KBM-7 (cell line): ENCODE data around the gene MAST4.

Experiments used
- DNase-seq: peaks from one replicate; pipeline ENCODE4 v3.0.0-alpha.2; 2015
- in situ Hi-C: fragments of 300-500 bp; cut with MboI; formaldehyde crosslinking; loops from 2 replicates; pipeline ENCODE4 v1.14.3; 2020; ENCODE audit warnings: low sequenced_read_pairs, low pct_unique_long_range_greater_than_20kb, mixed read lengths

The MAST4 gene

DNA sequence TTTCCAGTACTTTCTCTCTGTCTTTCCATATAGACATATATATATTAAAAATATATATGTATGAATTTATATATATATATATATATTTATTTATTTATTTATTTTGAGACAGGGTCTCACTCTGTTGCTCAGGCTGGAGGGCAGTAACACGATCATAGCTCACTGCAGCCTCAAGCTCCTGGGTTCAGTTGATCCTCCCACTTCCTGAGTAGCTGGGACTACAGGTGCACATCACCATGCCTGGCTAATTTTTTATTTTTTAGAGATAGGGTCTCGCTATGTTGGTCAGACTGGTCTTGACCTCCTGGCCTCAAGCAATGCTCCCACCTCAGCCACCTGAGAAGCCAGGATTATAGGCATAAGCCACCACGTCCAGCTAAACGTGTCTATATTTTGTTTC lies 390.3 kb downstream of the MAST4 start:
- in situ Hi-C loops, result no loop called here
- DNase-seq, result no peak

DNA sequence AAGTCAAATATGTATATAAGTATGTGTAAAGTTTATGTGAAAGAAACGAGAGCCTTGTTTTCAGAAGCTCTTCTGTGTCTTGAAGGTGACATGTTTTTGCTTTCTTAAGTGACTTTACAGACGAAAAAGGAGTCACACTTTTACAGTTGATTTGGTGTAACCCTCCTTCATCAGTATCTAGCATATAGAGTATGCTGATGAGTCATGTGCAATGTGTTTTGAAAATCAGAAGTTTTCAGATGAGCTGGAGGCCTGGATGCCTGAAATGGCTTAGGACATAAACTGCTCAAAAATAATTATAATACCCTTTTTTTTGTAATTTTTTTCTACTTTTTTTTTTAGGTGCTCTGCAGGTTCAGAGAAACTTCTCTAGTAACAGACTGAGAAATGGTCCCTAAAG lies 390.9 kb downstream of the MAST4 start:
- DNase-seq, result no peak
- in situ Hi-C loops, result no loop called here

DNA sequence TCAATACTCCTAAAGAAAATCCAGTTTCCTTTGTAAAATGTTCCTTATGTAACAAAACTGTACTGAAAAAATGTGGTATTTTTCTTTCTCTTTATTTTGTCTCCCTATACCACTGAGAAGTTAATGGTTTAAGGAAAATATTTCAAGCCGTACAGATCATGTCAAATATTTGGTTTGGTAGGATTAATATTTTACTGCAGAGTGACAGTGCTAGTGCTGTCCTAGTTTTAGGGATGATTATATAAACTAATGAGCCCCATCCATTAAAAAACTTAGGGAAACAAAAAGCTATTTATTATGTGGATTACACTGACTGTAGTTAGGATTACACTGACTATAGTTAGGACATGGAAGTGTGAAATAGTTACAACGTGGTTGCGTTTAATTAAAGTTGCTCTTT lies 391.3 kb downstream of the MAST4 start:
- in situ Hi-C loops, result no loop called here
- DNase-seq, result no peak

DNA sequence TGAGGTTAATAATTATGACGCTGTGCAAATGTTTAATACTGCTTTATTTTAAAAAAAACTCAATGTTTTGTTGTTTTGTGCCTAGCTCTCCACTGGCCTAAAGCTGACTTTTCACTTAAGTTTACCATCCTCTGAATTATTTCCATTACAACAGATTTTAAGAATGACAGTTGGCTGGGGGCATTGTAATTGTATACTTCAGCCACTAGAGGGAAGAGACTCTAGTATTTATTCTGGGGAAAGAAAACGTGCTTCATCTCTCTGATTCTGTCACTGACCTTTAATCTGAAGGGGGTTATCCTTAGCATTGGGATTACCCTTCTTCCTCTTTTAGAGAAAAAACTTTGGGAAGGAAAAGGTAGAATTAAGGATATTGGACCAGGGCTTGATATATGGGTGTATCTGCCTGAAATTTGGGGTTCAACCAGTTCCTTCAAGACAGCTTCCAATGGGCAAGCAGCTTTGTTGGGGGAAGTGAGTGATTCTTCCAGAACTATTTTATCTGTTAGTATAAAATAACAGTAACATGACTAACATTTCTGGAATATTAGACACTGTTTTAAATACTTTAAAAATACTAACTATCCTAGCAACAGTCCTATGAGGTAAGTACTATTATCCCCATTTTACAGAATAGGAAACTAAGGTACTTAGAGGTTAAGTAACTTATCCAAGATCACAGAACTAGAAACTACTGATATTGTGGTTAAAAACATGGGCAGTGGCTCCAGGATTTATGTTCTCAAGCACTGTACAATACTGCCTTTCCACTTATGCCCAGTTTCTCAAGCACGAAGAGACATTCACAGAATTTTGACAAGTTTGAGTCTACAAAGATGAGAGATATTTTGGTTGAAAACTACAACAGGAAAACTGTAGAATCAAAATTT lies 392.0 kb downstream of the MAST4 start:
- DNase-seq, result peak; percentile 57

DNA sequence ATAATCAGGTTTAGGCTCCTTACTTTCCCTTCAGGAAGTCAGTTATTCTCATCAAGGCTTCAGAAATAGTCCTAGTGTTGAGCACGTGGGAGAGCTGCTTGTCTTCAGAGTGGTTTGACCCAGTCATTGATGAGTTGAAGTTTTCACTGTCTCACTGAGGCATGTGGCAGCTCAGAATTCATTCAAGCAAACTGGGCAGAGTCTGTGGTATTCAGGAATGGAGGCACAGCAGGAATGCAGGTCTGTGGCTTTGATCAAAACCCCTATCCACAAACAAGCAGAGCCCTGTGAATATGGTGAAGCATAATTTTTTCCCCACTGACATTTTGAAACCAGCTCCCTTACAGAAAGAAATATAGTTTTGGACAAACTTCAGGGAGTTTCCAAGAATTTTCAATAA lies 393.1 kb downstream of the MAST4 start:
- in situ Hi-C loops, result no loop called here

More for the DNA sequence above, 392.0 kb downstream of the MAST4 start:
- in situ Hi-C loops, result no loop called here

DNA sequence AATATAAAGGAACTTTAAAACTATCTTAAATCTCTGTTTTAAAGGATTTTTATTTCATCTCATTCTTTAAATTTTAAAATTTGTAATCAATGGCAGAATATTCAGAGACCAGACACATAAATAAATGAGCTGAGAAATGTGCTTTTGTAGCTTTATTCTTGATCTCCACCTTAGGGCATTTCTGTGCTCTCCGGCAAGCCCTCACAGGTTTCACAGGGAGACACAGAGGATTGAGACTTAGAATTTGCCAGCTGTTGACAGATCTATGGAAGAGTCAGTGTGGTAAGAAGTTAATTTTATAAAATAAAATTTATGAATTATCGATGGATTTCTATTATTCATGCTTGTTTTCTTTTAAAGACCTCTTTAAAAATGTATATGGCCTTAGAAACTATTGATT lies 393.6 kb downstream of the MAST4 start:
- in situ Hi-C loops, result no loop called here
- no peak for DNase-seq

More for the DNA sequence above, 393.1 kb downstream of the MAST4 start:
- DNase-seq, result peak; percentile 49

DNA sequence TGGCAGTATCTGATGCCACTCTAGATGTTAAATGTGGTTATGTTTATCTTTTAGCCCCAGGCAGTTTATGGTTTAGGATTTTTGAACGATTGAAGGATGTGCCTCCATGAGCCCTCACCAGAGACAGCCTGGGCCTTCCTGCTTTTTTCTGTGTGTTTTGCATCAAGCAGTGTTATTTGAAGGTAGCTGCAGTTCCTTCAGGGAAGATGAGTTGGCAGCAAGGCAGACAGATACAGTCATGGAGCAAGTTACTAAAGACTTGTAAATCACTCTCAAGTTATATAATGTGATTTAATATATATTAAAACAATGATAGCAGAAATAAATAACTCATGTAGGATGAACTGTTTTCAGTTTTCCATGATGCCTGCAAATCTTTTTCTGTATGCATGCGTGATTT lies 395.6 kb downstream of the MAST4 start:
- in situ Hi-C loops, result no loop called here
- DNase-seq, result no peak

DNA sequence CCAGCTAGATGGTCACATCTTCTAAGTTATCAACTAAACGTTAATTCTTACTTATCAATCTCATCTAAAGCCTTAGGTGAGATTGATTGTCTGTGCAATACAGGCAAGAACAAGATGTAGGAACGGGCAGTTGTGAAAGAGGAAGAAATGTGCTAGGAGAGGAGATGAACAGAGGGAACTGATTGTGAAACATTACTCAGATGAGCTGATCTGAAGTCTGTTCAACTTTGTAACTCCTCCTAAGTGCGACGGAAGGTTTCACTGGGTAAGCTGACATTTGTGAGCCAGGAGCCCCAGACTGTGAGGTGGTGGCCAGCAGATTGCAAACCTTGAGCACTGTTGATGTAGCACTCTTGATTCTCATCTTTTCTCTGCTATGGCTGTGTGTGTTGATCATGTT lies 396.4 kb downstream of the MAST4 start:
- in situ Hi-C loops, result no loop called here
- DNase-seq, result peak; percentile 63

DNA sequence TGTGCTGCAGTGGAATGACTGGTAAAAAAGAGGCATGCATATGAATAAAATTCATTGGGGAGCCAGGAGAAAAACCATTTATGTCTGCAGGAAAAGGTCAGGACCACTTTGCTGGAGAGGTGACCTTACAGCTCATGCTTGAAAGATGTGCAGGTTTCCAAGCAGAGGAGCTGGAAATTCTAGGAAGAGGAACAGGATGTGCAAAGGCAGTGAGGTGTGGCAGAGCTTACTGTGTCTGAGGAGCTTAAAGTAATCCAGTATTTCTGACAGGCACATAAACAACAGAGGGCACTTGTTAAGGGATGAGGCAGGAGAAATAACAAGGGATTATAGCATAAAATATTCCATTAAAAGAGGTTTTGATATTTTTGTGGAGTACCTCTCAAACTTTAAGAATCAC lies 397.3 kb downstream of the MAST4 start:
- no peak for DNase-seq
- in situ Hi-C loops, result no loop called here

DNA sequence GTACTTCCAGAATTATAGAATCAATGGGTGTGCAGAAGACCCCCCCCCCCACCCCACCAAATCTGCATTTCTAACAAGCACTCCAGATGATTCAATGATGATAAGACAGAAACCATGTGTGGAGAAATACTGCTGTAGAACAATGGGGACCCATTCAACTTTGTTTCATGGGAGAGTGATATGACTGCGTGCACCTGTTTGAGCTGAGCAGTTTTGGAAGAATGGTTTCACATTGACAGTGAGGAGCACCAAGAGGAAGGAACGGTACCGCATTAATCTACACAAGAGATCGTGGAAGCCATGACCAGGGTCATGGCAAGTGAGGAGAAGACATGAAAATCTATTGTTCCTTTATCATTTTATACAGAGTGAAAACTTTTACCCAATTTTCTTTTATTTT lies 397.7 kb downstream of the MAST4 start:
- in situ Hi-C loops, result no loop called here
- no peak for DNase-seq

DNA sequence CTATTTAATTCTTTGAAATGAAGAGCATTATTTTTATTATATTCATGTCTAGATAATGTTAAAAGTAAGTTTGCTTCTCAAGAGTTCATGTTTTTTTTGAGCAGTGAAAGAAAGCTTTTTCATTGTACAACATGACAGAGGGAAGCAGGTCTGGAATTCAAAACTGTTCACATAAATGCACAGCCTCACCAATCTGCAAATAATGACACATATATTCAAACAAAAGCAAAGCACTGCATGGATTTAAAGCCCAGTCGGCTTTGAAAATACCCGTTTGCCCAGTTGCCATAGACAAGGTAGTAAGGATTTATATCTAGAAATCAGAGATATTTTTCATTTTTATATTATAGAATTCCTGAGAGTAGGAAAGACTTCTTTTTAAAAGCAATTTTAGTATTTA lies 398.6 kb downstream of the MAST4 start:
- no peak for DNase-seq
- in situ Hi-C loops, result no loop called here

DNA sequence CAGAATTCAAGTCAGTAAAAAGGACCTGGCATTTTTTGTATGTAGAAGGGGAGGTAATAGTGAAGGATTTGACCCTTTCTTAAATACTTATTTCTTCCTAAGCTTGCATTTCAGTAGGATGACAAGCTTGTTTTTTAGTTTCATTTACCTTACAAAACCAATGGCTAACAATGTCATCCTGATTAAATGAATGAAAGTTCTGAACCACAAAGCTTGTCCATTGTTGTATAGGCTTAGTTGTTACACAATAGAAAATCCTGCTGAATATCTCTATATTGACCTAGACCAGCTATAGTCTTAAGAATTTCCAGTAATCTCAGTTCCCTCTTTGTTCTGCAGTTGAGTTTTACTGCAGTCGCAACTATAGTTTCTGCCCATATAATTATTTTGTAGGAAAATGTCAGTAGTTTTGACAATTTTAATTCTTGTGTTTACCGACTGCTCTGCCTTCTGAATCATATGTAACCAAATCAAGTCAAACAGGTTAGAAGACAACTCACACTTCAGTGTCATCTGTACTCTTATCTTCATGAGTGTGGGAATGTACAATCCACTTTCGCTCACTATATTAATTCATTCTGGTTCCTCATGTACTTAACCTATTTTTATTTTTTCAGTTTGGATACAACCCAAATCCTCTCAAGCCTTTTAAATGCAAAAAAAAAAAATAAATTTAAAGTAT lies 404.7 kb downstream of the MAST4 start:
- no peak for DNase-seq
- in situ Hi-C loops, result no loop called here

DNA sequence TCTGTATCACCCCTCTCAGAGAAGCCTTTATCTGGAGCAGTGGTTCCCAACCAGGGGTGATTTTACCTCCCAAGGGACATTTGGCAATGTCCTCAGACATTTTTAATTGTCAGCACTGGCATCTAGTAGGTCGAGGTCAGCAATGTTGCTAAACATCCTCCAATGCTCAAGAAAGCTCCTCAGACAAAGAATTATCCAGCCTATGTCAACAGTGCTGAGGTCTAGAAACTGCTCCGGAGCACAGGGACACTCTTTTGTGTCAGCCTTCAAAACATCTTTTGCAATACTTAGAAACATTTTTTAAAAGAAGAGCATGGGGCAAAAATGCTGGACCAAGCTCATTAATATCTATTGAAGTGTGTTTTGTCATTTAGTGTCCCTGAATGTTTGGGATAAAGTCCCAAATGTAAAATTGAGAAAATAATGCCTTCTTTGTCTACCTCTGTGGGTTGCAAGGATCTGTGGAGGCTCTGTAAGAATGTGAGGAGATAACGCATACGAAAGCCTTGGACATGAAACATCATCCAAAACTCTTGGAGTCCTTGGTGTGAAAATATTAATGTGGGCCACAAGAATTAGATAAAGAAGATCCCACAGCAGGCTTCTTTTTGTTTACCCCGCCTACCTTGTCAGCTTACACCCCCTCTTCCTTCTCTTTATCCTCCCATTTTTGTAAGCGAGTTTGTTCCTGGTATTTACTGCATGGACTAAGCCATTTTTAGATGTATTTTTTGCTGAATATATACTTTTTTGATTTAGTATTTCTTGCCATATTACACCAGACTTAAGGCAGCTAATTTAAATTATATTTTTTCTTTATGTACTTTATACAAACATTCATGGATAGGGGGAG lies 406.9 kb downstream of the MAST4 start:
- in situ Hi-C loops, result no loop called here
- DNase-seq, result no peak

DNA sequence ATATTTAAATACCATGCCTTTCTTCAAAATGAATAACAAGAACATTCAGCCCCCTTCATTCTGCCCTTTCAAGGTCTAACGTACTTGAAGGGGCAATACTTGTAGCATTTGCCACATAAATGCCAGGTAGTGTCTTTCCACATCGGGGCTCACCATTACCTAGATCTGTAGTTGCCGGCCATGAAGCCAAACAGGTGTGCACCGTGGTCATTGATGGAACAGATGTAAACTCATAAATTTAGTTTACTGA lies 407.4 kb downstream of the MAST4 start:
- in situ Hi-C loops, result no loop called here
- DNase-seq, result no peak

DNA sequence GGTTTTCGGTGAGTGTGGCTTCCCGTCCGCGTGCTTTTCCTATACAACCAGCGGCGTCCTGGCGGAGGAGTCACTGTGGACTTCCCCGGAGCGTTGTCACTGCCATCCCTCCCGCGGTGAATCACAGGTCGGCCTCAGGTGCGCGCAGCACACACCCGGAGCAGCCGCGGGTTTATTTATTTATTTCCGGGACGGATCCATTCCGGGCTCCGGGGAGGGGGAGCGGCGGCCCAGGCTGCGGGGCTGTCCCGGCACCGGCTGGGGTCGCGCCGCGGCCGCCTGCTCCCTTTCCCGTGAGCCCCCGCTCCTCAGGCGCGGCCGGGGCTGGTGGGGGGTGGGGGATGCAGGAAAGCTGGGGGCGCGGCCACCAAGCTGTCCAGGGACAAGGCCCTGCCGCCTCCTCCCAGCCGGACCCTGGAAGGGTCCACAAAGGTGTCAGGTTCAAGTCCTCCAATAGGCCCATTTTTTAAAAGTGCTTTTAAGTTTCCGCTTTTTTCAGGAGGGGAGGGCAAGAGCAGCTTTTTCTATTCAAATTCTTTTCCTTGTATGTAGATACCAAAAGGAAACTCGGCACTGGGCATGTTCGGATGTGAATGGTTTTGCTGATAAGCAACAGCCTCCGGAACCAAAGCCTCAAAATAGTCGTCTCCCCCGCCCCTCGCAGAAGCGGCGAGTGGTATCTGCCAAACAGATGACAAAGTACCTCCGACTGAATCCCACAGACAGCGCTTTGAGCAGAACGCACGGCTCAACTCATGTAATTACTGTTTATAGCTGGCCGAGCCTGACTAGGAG lies 407.9 kb downstream of the MAST4 start:
- in situ Hi-C loops, result no loop called here

DNA sequence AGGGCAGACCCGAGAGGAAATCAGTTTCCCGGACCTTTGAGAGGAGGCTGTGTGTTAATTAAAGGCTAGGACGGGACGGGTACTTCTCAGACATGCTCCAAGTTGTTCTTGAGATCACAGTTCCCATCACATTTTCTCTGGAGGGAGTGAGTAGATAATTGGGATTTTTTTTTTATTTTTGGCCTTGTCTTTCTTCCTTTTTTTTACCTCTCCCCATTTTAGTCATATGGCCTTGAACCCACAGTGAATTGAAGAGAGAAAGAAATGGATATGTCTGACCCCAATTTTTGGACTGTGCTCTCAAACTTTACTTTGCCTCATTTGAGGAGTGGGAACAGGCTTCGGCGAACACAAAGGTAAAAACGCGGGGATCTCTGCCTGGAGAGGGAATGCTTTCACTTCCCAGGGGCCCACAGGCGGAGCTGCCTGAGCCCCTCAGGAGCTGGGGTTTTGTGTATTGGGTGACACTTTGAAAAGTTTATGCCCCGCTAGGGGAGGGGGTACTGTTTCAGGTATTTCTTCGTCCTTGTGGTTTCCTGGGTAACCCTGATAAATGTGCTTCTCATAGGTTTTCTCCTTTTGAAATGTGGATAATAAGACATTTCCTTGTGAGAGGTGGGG lies 408.6 kb downstream of the MAST4 start:
- in situ Hi-C loops, result no loop called here
- DNase-seq, result no peak

More for the DNA sequence above, 407.9 kb downstream of the MAST4 start:
- DNase-seq, result peak; percentile 99

DNA sequence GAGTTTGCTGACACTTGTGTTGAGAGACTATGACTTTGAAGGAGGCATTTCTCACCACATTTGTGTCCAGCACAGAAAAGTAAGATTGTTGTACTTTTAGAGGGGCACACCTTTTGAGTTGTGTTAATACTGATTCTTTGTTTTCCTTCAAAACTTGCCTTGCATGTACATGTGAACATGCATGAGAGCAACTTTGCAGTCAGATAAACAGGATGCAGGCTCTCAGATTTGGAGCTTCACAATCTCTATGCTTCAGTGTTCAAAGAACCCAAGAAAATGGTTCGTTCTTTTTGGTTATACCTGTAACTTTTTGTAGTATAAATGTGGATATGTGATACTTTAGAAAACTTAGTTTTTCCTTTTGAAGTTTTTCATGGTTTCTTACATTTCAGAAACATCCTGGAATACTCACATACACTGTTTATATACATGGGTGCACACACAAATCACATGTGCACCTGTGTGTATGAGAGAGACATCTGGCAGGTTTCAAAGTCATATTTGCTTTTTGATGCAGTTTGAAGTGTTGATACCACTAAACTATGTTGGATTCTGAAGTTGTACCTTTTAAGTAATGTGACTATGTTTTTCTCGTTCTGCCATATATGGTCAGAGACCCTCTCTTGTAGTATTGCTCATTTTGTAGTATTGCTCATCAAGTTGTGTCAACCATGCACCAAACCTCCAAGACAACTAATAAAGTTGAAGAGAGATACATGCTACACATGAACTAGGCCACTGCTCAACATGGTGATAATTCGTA lies 409.7 kb downstream of the MAST4 start:
- no peak for DNase-seq
- in situ Hi-C loops, result no loop called here

DNA sequence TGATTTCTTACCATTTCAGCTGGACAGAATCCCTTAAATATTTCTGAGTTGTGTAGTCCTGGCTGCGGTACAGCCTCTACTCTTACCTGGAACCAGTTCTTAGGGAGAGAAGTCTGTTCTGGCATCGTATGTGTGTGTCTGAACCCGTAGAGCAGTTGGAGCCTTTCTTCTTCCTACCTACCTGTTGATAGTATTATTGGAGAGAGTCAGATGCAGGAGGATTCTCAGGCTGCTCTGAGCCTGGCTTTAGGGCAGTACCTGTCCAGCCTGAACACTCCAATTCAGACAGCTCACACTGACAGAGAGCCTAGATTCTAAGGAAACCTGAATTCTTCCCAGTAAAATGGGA lies 410.3 kb downstream of the MAST4 start:
- no peak for DNase-seq
- in situ Hi-C loops, result no loop called here
